CD4-positive, CD25-positive, alpha-beta regulatory T cell (primary cell): ENCODE data around the gene MATN4. TPM values are rescaled to one million over a fixed set of nuclear protein-coding genes. Genes with fewer than 3 reads are reported as not detected.

Source experiments
- ATAC-seq, 2 donors: fragments of 150-1000 bp; cut with Tn5 transposase; one replicate each; pipeline ENCODE4 v1.10.0; 2021; ENCODE audit warnings: low read depth in 2 of 2, moderate number of reproducible peaks in 2 of 2, moderate library complexity in 1 of 2
- DNase-seq, 3 donors: peaks; one replicate each; pipeline versions ENCODE4 v3.0.0 to v3.0.0-alpha.2; 2012 to 2022; ENCODE audit warnings: mixed read lengths in 1 of 3
- H3K27ac ChIP-seq: one replicate; pipeline ENCODE4 v1.7.0; 2013; ENCODE audit warnings: mild to moderate bottlenecking, low read length; ENCODE audit not compliant: insufficient read depth, poor library complexity, severe bottlenecking
- H3K27me3 ChIP-seq: one replicate; pipeline ENCODE4 v1.7.0; 2013; ENCODE audit warnings: low read length; ENCODE audit not compliant: control insufficient read depth, insufficient read depth
- H3K36me3 ChIP-seq: one replicate; pipeline ENCODE4 v1.7.0; 2013; ENCODE audit warnings: mild to moderate bottlenecking, low read length, moderate library complexity; ENCODE audit not compliant: control insufficient read depth, insufficient read depth
- H3K4me1 ChIP-seq: 2 replicates; pipeline ENCODE4 v1.7.0; 2013; ENCODE audit warnings: mild to moderate bottlenecking, low read length; ENCODE audit not compliant: insufficient read depth, control insufficient read depth, poor library complexity, severe bottlenecking
- H3K4me3 ChIP-seq: one replicate; pipeline ENCODE4 v1.7.0; 2013; ENCODE audit warnings: low read depth, mild to moderate bottlenecking, low read length, moderate library complexity
- H3K9me3 ChIP-seq, 2 experiments: 1 replicate in 1 of 2; 2 replicates in 1 of 2; pipeline ENCODE4 v1.7.0; 2013; ENCODE audit warnings: low read length in 2 of 2, mild to moderate bottlenecking in 1 of 2, moderate library complexity in 1 of 2; ENCODE audit not compliant: control insufficient read depth in 2 of 2
- H3K27ac Mint-ChIP-seq, 3 donors: one replicate each; pipeline ENCODE4 v1.8.0; 2020 to 2022; ENCODE audit warnings: mild to moderate bottlenecking in 3 of 3, mixed read lengths in 3 of 3, moderate library complexity in 2 of 3
- H3K27me3 Mint-ChIP-seq: one replicate; pipeline ENCODE4 v1.8.0; 2022; ENCODE audit warnings: mild to moderate bottlenecking, mixed read lengths
- H3K36me3 Mint-ChIP-seq: one replicate; pipeline ENCODE4 v1.8.0; 2020; ENCODE audit warnings: mixed read lengths
- H3K4me1 Mint-ChIP-seq, 4 donors: one replicate each; pipeline ENCODE4 v1.8.0; 2020 to 2022; ENCODE audit warnings: mixed read lengths in 4 of 4, mild to moderate bottlenecking in 1 of 4
- H3K4me3 Mint-ChIP-seq, 4 donors: one replicate each; pipeline ENCODE4 v1.8.0; 2020 to 2022; ENCODE audit warnings: mild to moderate bottlenecking in 4 of 4, mixed read lengths in 4 of 4, moderate library complexity in 3 of 4
- H3K9me3 Mint-ChIP-seq, 7 donors: one replicate each; pipeline ENCODE4 v1.8.0; 2020 to 2022; ENCODE audit warnings: mixed read lengths in 7 of 7, mild to moderate bottlenecking in 3 of 7, moderate library complexity in 2 of 7
- polyA plus RNA-seq, 4 donors: library from polyadenylated mRNA; unstranded; fragments of 300-500 nt; fragmentation: Illumina TruSeq; gene quantifications; one replicate each; pipeline ENCODE4 v1.2.3, GENCODE V29; 2021
- total RNA-seq: library from RNA; stranded (reverse); gene quantifications from one replicate; pipeline ENCODE4 v1.2.3, GENCODE V29; 2022

The MATN4 gene
- total and polyA plus RNA-seq, 5 donors from 2014 or later = 0.10 TPM; not detected in 4

DNA sequence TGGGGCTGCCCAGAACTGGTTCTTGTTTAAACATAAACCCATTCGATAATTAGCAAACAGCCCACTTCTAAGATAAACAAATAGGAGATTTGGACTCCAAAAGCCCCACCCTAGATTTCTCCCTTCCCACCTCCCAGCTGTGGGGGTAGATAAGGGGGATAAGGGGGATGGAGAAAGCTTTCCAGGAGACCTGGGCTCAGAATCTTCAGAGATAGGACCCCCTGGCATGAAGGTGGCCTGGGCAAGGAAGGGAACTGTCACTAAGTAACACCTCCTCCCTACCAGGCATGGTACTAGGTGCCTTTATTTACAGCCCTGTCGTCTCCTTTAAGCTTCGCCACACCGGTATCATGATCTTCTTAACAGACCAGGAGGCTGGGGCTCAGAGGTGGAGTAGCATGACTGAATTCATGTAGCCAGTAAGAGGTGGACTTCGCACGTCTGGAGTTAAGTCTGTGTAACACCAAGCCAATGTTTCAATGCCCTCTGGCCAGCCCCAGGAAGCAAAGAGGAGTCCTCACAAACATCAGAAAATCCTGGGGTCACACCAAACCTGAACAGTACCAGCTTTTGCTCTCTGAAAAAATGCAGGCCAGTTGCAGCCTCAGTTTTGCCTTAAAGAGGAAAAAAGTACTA is 35.6 kb upstream of the MATN4 start:
- peaks cover 45% of the 10 kb centered on the region for H3K4me1 ChIP-seq
- H3K4me3 Mint-ChIP-seq = peak overlapping the region in 2 of 4 donors; percentile 27 to 80
- DNase-seq (no peak), ATAC-seq (no peak)
- H3K9me3 Mint-ChIP-seq = no peaks in the 10 kb centered on the region
- no peak overlapping the region for H3K27ac ChIP-seq
- H3K27me3 ChIP-seq = no peaks in the 10 kb centered on the region
- H3K9me3 ChIP-seq = no peaks in the 10 kb centered on the region
- H3K27me3 Mint-ChIP-seq = no peaks in the 10 kb centered on the region
- peak overlapping the region in 1 of 3 donors; percentile 71 for H3K27ac Mint-ChIP-seq
- no peak overlapping the region for H3K4me3 ChIP-seq
- no peaks in the 10 kb centered on the region for H3K36me3 ChIP-seq
- peaks cover 0 to 47% (median 21%) of the 10 kb centered on the region in 4 donors for H3K4me1 Mint-ChIP-seq
- no peaks in the 10 kb centered on the region for H3K36me3 Mint-ChIP-seq

DNA sequence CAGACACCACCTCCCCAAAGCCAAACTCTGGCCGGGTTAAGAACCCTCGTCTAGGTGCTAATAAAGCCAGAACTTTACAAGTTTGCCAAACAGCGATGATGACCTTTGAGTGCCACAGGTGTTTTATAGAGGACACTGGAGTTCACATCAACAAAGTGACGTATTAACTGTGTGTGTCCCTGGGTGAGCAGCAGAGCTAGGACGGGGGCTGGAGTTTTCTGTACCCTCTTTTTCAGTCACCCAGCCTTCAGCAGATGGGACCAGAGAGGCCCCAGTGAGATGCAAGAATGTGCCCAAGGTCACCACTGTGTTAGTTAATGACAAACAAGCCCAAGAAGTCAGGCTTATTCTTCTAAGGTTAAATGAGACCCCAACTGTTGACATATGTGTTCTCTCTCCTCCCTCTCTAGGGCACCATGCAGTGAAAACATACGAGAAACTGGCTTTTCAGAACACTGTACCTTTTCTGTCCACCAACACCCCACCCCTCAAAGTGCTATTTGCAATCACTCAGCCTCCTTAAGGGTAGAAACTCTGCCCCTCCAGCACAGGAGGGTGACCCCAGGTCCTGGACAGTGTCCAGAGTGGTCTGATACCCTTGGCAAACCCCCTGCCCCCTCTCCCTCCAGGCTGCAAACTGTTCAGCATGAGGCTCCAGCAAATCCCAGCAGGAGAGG is 34.9 kb upstream of the MATN4 start:
- Mint-ChIP-seq H3K9me3 (no peaks in the 10 kb centered on the region), H3K4me1 (peaks cover 0 to 45% (median 21%) of the 10 kb centered on the region in 4 donors), H3K27ac (peak overlapping the region in 2 of 3 donors; percentile 48 to 55), H3K4me3 (peak overlapping the region in 2 of 4 donors; percentile 16 to 42), H3K36me3 (no peaks in the 10 kb centered on the region), H3K27me3 (no peaks in the 10 kb centered on the region)
- Histone ChIP-seq H3K9me3 (no peaks in the 10 kb centered on the region), H3K4me3 (no peak overlapping the region), H3K36me3 (no peaks in the 10 kb centered on the region), H3K27me3 (no peaks in the 10 kb centered on the region), H3K27ac (no peak overlapping the region), H3K4me1 (peaks cover 42% of the 10 kb centered on the region)
- DNase-seq = no peak
- ATAC-seq = no peak

DNA sequence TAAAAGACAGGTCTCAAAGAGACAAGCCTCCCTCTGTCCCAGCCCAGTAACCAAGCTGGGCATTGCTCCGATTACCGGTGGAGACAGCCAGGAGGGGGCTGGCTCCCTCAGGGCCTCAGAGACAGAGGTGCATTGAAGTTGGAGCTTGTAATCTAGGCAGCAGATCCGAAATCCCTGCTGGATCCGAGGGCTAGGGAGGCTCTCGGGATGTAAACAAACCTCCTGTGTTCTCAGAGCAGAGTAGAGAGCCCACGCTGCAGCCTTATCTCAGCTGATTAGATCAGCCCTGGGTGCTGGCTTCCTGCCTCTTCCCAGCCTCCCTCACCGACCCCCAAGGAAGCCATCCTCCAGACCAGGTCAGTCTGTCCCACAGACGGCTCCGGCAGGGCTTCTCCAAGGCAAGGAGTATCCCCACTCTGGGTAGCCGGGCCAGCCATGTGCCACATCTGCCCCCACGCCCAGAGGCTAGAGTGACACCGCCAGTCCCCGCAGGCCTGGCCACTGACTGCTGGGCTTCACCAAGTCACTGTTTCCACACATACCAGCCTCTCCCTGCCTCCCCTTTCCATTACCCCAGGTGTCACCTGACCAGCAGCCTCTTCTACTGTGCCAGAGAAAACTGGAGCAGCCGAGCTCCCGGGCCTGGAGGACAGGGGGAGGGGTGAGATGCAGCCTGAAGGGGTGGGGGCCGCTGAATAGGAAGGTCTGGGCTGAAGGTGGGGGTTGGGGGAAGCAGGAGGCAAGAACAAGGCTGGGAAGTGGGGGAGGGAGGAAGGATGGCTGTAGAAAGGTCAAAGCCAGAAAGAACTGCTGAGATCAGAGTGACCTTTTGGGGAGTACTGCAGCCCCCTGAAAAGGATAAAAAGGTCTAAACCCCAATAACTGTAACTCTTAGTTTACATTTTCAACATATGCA is 34.1 kb upstream of the MATN4 start:
- H3K4me3 ChIP-seq = no peak overlapping the region
- H3K27me3 ChIP-seq = no peaks in the 10 kb centered on the region
- no peaks in the 10 kb centered on the region for H3K9me3 ChIP-seq
- H3K4me3 Mint-ChIP-seq = no peak overlapping the region
- ATAC-seq (no peak), DNase-seq (no peak)
- no peaks in the 10 kb centered on the region for H3K36me3 ChIP-seq
- H3K4me1 Mint-ChIP-seq = peaks cover 0 to 37% (median 18%) of the 10 kb centered on the region in 4 donors
- H3K4me1 ChIP-seq = peaks cover 36% of the 10 kb centered on the region
- H3K27ac ChIP-seq = no peak overlapping the region
- no peaks in the 10 kb centered on the region for H3K36me3 Mint-ChIP-seq
- no peaks in the 10 kb centered on the region for H3K27me3 Mint-ChIP-seq
- H3K27ac Mint-ChIP-seq = peak overlapping the region in 1 of 3 donors; percentile 48
- no peaks in the 10 kb centered on the region for H3K9me3 Mint-ChIP-seq

DNA sequence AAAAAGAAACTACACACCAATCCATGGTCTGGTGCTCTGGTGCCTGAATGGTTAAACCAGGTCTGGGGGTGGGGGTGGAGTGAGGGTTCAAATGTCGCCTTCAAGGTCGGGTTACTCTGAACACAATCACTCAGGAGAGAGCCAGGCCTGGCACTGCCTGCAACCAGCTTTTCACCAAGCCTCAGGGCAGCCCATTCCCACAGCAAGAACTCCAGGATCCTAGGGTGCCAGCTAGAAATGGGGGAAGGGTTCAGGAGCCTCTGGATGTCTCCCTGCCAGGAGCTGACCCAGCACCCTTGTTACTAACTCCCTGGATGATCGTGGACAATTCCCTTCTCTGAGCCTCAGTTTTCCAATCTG is 33.5 kb upstream of the MATN4 start:
- DNase-seq (no peak), ATAC-seq (no peak)
- no peak overlapping the region for H3K4me3 Mint-ChIP-seq
- H3K27me3 Mint-ChIP-seq = no peaks in the 10 kb centered on the region
- H3K4me1 Mint-ChIP-seq = peaks cover 0 to 31% (median 16%) of the 10 kb centered on the region in 4 donors
- Histone ChIP-seq H3K9me3 (no peaks in the 10 kb centered on the region), H3K4me3 (no peak overlapping the region), H3K27me3 (no peaks in the 10 kb centered on the region), H3K27ac (no peak overlapping the region), H3K36me3 (no peaks in the 10 kb centered on the region), H3K4me1 (peaks cover 29% of the 10 kb centered on the region)
- H3K9me3 Mint-ChIP-seq = no peaks in the 10 kb centered on the region
- no peaks in the 10 kb centered on the region for H3K36me3 Mint-ChIP-seq
- H3K27ac Mint-ChIP-seq = no peak overlapping the region

DNA sequence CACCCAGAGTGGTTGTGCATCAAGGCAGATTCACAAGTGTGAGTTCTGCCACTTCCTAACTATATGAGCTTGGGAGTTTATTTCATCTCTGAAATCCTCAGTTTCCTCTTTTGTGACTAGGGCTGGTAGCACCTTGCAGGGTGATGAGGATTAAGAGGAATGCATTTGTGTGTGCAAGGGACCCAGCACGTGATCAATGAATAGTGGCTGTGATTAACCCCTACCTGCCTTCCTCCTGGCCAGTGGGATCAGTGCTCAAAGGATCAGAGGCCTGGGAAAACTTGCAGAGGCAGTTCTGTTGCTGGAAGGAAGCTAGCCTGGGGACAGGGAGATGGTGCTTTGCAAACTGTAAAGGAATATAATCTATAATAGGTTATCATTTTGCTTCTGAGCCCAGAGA is 32.9 kb upstream of the MATN4 start:
- Histone ChIP-seq H3K27me3 (no peaks in the 10 kb centered on the region), H3K27ac (no peak overlapping the region)
- no peak for ATAC-seq

DNA sequence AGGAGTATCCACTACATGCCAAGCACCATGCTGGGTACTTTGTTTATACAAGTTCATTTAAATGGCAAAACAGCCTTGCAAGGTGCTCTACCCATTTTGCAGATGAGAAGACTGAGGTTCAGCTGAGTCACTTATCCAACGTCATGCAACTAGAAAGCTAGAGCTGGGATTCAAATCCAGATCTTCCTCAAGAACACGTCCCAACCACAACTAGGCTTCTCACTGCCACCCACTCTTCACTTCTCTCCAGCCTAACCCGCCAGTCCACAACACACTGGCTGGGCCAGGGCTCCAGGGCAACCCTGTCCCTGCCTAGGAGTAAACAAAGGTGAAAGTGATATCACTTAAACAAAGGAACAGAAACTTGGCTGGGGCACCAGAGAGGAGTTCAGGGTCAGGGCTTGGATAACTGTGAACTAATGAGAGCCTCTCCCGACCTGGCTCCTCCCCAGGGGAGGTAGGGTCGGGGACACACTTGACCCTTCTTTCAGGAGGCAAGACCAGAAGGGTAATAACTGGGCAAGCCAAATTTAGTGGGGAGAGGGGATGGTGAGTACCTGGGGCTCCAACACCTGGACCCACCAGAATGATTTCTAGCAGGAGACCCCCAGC is 32.2 kb upstream of the MATN4 start:
- no peaks in the 10 kb centered on the region for H3K27me3 ChIP-seq
- DNase-seq (no peak), ATAC-seq (no peak)
- no peaks in the 10 kb centered on the region for H3K9me3 ChIP-seq
- no peaks in the 10 kb centered on the region for H3K9me3 Mint-ChIP-seq
- no peak overlapping the region for H3K4me3 Mint-ChIP-seq
- H3K4me1 Mint-ChIP-seq = peaks cover 0 to 24% (median 11%) of the 10 kb centered on the region in 4 donors
- H3K27ac Mint-ChIP-seq = peak overlapping the region in 1 of 3 donors; percentile 59
- peaks cover under 1% of the 10 kb centered on the region for H3K36me3 ChIP-seq
- peaks cover 18% of the 10 kb centered on the region for H3K4me1 ChIP-seq
- H3K36me3 Mint-ChIP-seq = no peaks in the 10 kb centered on the region
- no peak overlapping the region for H3K27ac ChIP-seq
- H3K27me3 Mint-ChIP-seq = no peaks in the 10 kb centered on the region
- no peak overlapping the region for H3K4me3 ChIP-seq

More for the DNA sequence above, 32.9 kb upstream of the MATN4 start:
- Mint-ChIP-seq H3K27ac (no peak overlapping the region), H3K4me1 (peaks cover 0 to 25% (median 13%) of the 10 kb centered on the region in 4 donors), H3K27me3 (no peaks in the 10 kb centered on the region), H3K36me3 (no peaks in the 10 kb centered on the region), H3K4me3 (no peak overlapping the region), H3K9me3 (no peaks in the 10 kb centered on the region)
- no peaks in the 10 kb centered on the region for H3K9me3 ChIP-seq
- peaks cover 23% of the 10 kb centered on the region for H3K4me1 ChIP-seq
- no peak overlapping the region for H3K4me3 ChIP-seq
- no peaks in the 10 kb centered on the region for H3K36me3 ChIP-seq
- no peak for DNase-seq

DNA sequence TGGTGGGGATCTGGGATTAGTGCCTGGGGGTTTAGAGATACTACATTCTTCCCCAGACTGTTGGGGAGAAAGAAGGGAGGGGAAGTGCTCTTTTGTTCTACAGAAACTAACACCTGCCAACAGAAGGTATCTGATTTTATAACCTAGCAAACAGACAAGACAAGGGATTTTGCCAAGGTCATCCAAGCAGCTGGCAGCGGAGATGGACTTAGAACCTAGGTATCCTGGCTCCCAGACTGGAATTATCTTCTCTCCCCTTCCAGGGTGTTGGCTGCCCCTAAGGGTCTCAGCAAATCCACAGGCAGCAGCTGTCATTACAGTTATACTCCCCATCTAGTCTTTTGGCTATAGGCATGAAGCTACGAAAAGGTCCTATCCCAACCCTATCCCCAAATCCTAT is 31.7 kb upstream of the MATN4 start:
- Histone ChIP-seq H3K27me3 (no peaks in the 10 kb centered on the region), H3K4me1 (peaks cover 12% of the 10 kb centered on the region), H3K27ac (no peak overlapping the region), H3K4me3 (no peak overlapping the region), H3K36me3 (peaks cover 2% of the 10 kb centered on the region), H3K9me3 (no peaks in the 10 kb centered on the region)
- Mint-ChIP-seq H3K4me3 (no peak overlapping the region), H3K9me3 (no peaks in the 10 kb centered on the region), H3K27me3 (no peaks in the 10 kb centered on the region), H3K36me3 (no peaks in the 10 kb centered on the region), H3K27ac (peak overlapping the region in 1 of 3 donors; percentile 59), H3K4me1 (peaks cover 0 to 20% (median 7%) of the 10 kb centered on the region in 4 donors)
- ATAC-seq (no peak), DNase-seq (no peak)
